ENCODE data around the gene CCDC136. TPM values are rescaled to one million over a fixed set of nuclear protein-coding genes. Genes with fewer than 3 reads are reported as not detected.

CCDC136 gene
- total RNA-seq, 1 experiment from 2014 or later: 31.1 TPM

GRCh38 chr7:128742206-128742605 is 49.6 kb upstream of the CCDC136 start:
- no CpG with 5 or more reads among the region's 4 CpGs for WGBS (ENCODE audit: extremely low coverage, insufficient read length, low lambda C conversion rate)

More at GRCh38 chr7:128742206-128742605, 49.6 kb upstream of the CCDC136 start:
- H3K56ac ChIP-seq (ENCODE audit: insufficient read length, low read depth, low read length): no peak overlapping the region
- no peak overlapping the region for H3K18ac ChIP-seq (ENCODE audit: insufficient read length, low read depth, low read length)
- no peak overlapping the region for H2AFZ ChIP-seq (ENCODE audit: low read length)
- no peak overlapping the region for H3K4me2 ChIP-seq (ENCODE audit: insufficient read depth, insufficient read length, low read length)
- no peak overlapping the region for H2BK120ac ChIP-seq (ENCODE audit: low read depth, low read length, poor library complexity, severe bottlenecking)
- Mint-ChIP-seq H3K27me3 (ENCODE audit: low read depth) (peaks cover 3% of the 10 kb centered on the region), H3K4me3 (no peak overlapping the region), H3K27ac (no peak overlapping the region), H3K4me1 (peaks cover 28 to 33% of the 10 kb centered on the region in 2 experiments), H3K9me3 (no peaks in the 10 kb centered on the region), H3K36me3 (ENCODE audit: insufficient read depth in 1 of 3, low read depth in 3 of 3) (peaks cover 0 to 9% (median 8%) of the 10 kb centered on the region in 3 experiments; a peak in 4 of 7 replicates)
- H3K14ac ChIP-seq (ENCODE audit: insufficient read depth, low read length): no peak overlapping the region
- no peak overlapping the region for H2BK20ac ChIP-seq (ENCODE audit: low read depth, low read length, poor library complexity, severe bottlenecking)
- peaks cover 8% of the 10 kb centered on the region for H3K23me2 ChIP-seq (ENCODE audit: insufficient read length, low read depth, low read length, poor library complexity, severe bottlenecking)
- H4K20me1 ChIP-seq (ENCODE audit: control insufficient read depth, insufficient read depth, insufficient read length): no peaks in the 10 kb centered on the region
- H3K27me3 ChIP-seq (ENCODE audit: insufficient read depth, low read length): no peaks in the 10 kb centered on the region
- H3K79me2 ChIP-seq (ENCODE audit: insufficient read depth, low read length): peaks cover 56% of the 10 kb centered on the region
- H4K91ac ChIP-seq (ENCODE audit: insufficient read length, low read depth, low read length): no peak overlapping the region
- no peaks in the 10 kb centered on the region; the same call in 1 of the 2 replicates for H3K4me1 ChIP-seq (ENCODE audit: insufficient read depth, low read length)
- DNase-seq: no peak
- no peak overlapping the region for H3K4ac ChIP-seq (ENCODE audit: low read depth, low read length)
- no peak overlapping the region for H3K9ac ChIP-seq (ENCODE audit: extremely low read depth, insufficient read length, low read length)
- no peak overlapping the region for H3K27ac ChIP-seq (ENCODE audit: insufficient read length, low read depth, low read length)
- H2BK15ac ChIP-seq (ENCODE audit: low read depth, low read length): no peak overlapping the region
- H4K8ac ChIP-seq (replicated peaks; ENCODE audit: insufficient read length, low read depth, low read length): no peak overlapping the region
- TF ChIP-seq, protein P1, sequence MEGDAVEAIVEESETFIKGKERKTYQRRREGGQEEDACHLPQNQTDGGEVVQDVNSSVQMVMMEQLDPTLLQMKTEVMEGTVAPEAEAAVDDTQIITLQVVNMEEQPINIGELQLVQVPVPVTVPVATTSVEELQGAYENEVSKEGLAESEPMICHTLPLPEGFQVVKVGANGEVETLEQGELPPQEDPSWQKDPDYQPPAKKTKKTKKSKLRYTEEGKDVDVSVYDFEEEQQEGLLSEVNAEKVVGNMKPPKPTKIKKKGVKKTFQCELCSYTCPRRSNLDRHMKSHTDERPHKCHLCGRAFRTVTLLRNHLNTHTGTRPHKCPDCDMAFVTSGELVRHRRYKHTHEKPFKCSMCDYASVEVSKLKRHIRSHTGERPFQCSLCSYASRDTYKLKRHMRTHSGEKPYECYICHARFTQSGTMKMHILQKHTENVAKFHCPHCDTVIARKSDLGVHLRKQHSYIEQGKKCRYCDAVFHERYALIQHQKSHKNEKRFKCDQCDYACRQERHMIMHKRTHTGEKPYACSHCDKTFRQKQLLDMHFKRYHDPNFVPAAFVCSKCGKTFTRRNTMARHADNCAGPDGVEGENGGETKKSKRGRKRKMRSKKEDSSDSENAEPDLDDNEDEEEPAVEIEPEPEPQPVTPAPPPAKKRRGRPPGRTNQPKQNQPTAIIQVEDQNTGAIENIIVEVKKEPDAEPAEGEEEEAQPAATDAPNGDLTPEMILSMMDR (conservative IDR thresholded peaks at IDR 0.05): no peak
- peaks cover 9% of the 10 kb centered on the region for H3K79me1 ChIP-seq (ENCODE audit: insufficient read depth, low read depth, low read length, poor library complexity, severe bottlenecking)
- H4K5ac ChIP-seq (ENCODE audit: insufficient read length, low read depth, low read length): no peak overlapping the region
- H2AK5ac ChIP-seq (ENCODE audit: insufficient read length, low read length): no peak overlapping the region
- no peaks in the 10 kb centered on the region for H3K9me3 ChIP-seq (ENCODE audit: control insufficient read depth, low read depth, low read length)
- H2BK5ac ChIP-seq (ENCODE audit: insufficient read length, low read length): no peak overlapping the region
- H2BK12ac ChIP-seq (ENCODE audit: insufficient read length, low read depth, low read length): no peak overlapping the region
- no peak overlapping the region for H3T11ph ChIP-seq (ENCODE audit: low read length)
- no peak overlapping the region for H3K23ac ChIP-seq (ENCODE audit: insufficient read length, low read depth, low read length)
